Measurements from ENCODE around the gene NUDT3.

DNA sequence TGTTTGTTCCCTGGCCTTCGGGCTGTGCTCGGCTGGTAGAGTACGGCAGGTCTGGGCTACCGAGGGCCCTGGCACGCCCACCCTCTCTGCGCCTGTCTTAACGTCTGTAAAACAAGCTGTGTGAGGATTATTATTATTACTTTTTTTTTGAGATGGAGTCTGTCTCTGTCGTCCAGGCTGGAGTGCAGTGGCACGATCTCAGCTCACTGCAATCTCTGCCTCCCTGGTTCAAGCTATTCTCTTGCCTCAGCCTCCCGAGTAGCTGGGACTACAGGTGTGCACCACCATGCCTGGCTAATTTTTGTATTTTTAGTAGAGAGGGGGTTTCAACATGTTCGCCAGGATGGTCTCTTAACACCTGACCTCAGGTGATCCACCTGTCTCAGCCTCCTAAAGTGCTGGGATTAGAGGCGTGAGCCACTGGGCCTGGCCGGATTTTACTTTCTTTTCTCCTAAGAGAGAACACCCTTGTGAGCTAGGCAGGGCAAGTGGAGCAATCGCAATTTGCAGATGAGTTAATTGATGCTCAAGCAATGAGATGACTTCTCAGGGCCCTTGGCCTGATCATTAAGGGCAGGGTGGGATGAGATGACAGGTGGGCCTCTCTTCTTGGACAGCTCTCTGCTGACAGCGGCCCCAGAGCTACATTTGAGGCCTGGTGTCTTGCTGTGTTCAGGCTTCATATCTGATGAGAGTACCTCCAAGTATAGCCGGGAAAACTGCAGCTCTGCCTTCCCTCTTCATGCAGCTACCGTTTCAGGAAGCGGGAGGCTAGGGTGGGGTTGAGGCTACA is 142.8 kb downstream of the NUDT3 start:
- TF ChIP-seq EZH2 (IDR thresholded peaks at IDR 0.05; ENCODE audit: insufficient read depth, poor library complexity, severe bottlenecking) (no peak), EZH2phosphoT487 (IDR thresholded peaks at IDR 0.05; ENCODE audit: insufficient read depth, low read depth) (no peak)
